ENCODE results near the gene HIF1A.
"Not testable (repeated sequence)": the region's sequence is repeated elsewhere in the genome, so short reads cannot be mapped to it uniquely, and the experiment has no call there.

HIF1A gene

GRCh38 chr14:61673305-61673704 lies 22.0 kb upstream of the HIF1A start:
- no peak for DNase-seq (ENCODE audit: low read depth in 2 of 2)

- no peak for DNase-seq (ENCODE audit: low read depth in 2 of 2)
Measured at GRCh38 chr14:61675291-61675690, 20.0 kb upstream of the HIF1A start.

GRCh38 chr14:61677479-61677878 lies 17.8 kb upstream of the HIF1A start:
- DNase-seq (ENCODE audit: low read depth in 2 of 2) = no peak

- no peak for DNase-seq (ENCODE audit: low read depth in 2 of 2)
Measured at GRCh38 chr14:61678975-61679374, 16.3 kb upstream of the HIF1A start.

- DNase-seq (ENCODE audit: low read depth in 2 of 2) = no peak
Measured at GRCh38 chr14:61681413-61681812, 13.9 kb upstream of the HIF1A start.

- no peak for DNase-seq (ENCODE audit: low read depth in 2 of 2)
Measured at GRCh38 chr14:61683108-61683507, 12.2 kb upstream of the HIF1A start.

GRCh38 chr14:61690039-61690438 lies 5.3 kb upstream of the HIF1A start:
- no peak for DNase-seq (ENCODE audit: low read depth in 2 of 2)

GRCh38 chr14:61690982-61691381 lies 4.3 kb upstream of the HIF1A start:
- DNase-seq (ENCODE audit: low read depth in 2 of 2) = no peak

GRCh38 chr14:61691495-61691894 lies 3.8 kb upstream of the HIF1A start:
- no peak for DNase-seq (ENCODE audit: low read depth in 2 of 2)

GRCh38 chr14:61694039-61694438 lies 1.3 kb upstream of the HIF1A start:
- no peak for DNase-seq (ENCODE audit: low read depth in 2 of 2)

- peak; percentile 4 to 16 for DNase-seq (ENCODE audit: low read depth in 2 of 2)
Measured at GRCh38 chr14:61695695-61696527, 598 bp downstream of the HIF1A start.

GRCh38 chr14:61696753-61697318 lies 1.5 kb downstream of the HIF1A start:
- DNase-seq (ENCODE audit: low read depth in 2 of 2) = no peak

- DNase-seq (ENCODE audit: low read depth in 2 of 2) = no peak
Measured at GRCh38 chr14:61698206-61698980, 3.1 kb downstream of the HIF1A start.

GRCh38 chr14:61699027-61699426 lies 3.7 kb downstream of the HIF1A start:
- no peak for DNase-seq (ENCODE audit: low read depth in 2 of 2)

GRCh38 chr14:61700104-61700886 lies 5.0 kb downstream of the HIF1A start:
- no peak for DNase-seq (ENCODE audit: low read depth in 2 of 2)

- no peak for DNase-seq (ENCODE audit: low read depth in 2 of 2)
Measured at GRCh38 chr14:61701946-61702345, 6.6 kb downstream of the HIF1A start.

GRCh38 chr14:61703342-61704129 lies 8.2 kb downstream of the HIF1A start:
- DNase-seq (ENCODE audit: low read depth in 2 of 2) = no peak

- no peak for DNase-seq (ENCODE audit: low read depth in 2 of 2)
Measured at GRCh38 chr14:61704554-61704953, 9.2 kb downstream of the HIF1A start.

GRCh38 chr14:61705017-61705416 lies 9.7 kb downstream of the HIF1A start:
- no peak for DNase-seq (ENCODE audit: low read depth in 2 of 2)

- DNase-seq (ENCODE audit: low read depth in 2 of 2) = no peak
Measured at GRCh38 chr14:61706096-61706690, 10.9 kb downstream of the HIF1A start.

GRCh38 chr14:61707774-61708173 lies 12.5 kb downstream of the HIF1A start:
- DNase-seq (ENCODE audit: low read depth in 2 of 2) = not testable (repeated sequence)

All from stimulated activated CD8-positive, alpha-beta memory T cell treated with anti-CD3 and anti-CD28 coated beads, Interleukin-7, amount 100 ng/mL, for 1 hour (primary cell).